Measurements from ENCODE around the gene PGK1. TPM values are rescaled to one million over a fixed set of nuclear protein-coding genes. Genes with fewer than 3 reads are reported as not detected.
"Not testable (repeated sequence)": the region's sequence is repeated elsewhere in the genome, so short reads cannot be mapped to it uniquely, and the experiment has no call there.

PGK1 gene
- 425 TPM for total RNA-seq
- long read RNA-seq, full-length matches to known transcripts, result 546 of 568 reads
- long read RNA-seq, partial matches to known transcripts, result 16 of 568 reads
- long read RNA-seq, other reads (novel, unspliced or antisense), result 6 of 568 reads

DNA sequence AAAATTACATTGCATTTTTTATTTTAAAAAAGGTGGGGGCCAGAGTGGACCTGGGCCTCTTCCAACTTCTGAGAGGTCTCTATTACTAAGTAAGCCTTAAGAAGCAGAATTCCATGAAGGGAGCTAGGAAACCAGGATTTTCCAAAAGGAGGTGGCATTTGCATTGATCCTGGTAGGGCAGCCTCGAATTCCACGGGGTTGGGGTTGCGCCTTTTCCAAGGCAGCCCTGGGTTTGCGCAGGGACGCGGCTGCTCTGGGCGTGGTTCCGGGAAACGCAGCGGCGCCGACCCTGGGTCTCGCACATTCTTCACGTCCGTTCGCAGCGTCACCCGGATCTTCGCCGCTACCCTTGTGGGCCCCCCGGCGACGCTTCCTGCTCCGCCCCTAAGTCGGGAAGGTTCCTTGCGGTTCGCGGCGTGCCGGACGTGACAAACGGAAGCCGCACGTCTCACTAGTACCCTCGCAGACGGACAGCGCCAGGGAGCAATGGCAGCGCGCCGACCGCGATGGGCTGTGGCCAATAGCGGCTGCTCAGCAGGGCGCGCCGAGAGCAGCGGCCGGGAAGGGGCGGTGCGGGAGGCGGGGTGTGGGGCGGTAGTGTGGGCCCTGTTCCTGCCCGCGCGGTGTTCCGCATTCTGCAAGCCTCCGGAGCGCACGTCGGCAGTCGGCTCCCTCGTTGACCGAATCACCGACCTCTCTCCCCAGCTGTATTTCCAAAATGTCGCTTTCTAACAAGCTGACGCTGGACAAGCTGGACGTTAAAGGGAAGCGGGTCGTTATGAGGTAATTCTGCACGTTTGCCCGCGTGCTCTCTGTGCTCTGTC lies at the start of gene PGK1:
Gene PGK1 (plus strand): TSS at position 626 of the 824 bp plus-strand sequence. CDS start 93 bp downstream, at position 719.
- DNase-seq (ENCODE audit: missing footprints), result peak; percentile 97
- intact Hi-C loops (cut with DNase I), result no loop called here
- peak; percentile 98 for ATAC-seq

DNA sequence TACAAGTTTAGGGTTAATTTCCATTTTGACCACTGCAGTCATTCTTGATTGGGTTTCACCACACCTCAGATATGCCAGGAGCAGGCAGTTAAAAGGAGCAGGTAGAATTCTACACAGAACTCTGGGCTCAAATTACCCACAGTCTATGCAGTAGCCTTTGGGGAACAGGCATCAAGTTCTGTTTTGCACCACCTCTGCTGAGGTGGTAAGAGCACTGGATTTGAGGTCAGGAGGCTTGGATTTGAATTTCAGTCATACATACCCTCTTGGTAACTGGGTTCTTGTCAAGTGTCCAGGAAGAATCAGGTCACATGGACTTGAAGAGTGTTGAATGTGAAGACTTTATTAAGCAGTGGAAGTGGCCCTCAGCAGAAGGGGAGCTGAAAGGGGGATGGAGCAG lies 40.4 kb upstream of the PGK1 start:
- intact Hi-C loops (cut with DNase I), result no loop called here
- no peak for ATAC-seq
- DNase-seq (ENCODE audit: missing footprints), result no peak

DNA sequence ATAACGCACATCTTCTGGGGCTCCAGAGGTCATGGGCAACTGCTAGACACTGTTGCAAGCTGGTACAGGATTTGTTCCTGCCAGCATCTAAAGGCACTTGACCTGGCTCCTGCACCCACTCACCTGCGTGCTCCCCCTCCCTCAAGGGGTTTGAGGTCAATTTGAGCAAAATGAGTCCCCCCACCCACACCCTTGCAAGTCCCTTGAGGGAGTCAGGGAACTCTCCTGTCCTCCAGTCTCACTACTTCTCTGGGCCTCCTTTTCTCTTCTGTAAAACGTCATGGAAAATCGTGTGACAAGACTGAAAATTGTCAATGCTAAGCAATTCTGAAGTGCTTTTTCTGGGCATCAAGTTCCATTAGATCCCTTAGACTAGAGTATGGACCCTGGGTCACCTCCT lies 39.9 kb upstream of the PGK1 start:
- no peak for ATAC-seq
- intact Hi-C loops (cut with DNase I), result no loop called here
- no peak for DNase-seq (ENCODE audit: missing footprints)

DNA sequence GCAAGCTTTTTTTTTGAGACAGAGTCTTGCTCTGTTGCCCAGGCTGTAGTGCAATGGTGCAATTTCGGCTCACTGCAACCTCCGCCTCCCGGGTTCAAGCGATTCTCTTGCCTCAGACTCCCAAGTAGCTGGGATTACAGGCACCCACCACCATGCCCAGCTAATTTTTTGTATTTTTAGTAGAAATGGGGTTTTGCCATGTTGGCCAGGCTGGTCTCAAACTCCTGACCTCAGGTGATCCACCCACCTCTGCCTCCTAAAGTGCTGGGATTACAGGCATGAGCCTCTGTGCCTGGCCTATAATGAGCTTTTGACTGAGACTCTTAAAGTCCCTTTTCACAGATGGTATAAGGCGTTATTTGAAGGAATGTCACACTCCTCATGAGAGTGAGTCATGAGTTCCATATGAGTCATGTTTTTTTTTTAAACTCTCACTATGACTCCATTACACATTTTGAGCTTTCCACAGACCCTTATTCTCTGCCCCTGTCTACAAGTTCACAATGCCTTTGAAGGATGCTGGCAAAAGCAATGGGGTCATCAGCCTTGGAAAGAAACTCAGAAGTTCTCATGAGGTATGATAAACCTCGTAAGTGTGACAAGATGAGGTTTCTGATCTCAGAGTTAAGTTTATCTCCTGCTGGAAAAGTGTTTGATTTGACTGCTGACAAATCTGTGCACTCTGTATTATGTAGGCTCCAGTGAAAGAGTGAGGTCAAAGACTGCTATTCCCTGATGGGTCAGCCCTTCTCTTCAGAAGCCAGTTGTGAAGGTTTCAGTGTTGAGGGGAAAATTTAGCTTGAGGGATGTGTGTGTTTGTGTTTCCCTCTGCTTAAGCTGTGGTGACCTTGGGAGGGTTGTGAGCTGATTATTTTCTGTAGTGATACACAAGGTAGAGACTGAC lies 39.1 kb upstream of the PGK1 start:
- DNase-seq (ENCODE audit: missing footprints); ATAC-seq; intact Hi-C loops (cut with DNase I): not testable (repeated sequence)

DNA sequence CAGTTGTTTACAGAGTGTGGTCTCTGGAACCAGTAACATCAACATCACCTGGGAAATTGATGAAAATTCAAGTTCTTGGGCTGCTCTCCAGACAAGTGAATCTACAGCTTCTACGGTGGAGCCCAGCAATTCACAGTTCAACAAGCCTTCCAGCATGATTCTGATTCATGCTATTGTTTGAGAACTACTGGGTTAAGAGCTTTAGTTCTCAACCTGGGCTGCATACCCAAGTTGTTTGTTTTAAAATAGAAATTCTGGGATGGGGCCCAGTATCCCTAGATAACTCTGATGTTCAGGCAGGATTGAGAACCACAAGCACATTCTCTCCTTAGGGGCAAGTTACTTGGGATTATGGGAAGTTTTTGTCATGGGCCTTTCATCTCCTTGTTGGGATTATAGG lies 37.9 kb upstream of the PGK1 start:
- DNase-seq (ENCODE audit: missing footprints), result no peak
- intact Hi-C loops (cut with DNase I), result no loop called here

DNA sequence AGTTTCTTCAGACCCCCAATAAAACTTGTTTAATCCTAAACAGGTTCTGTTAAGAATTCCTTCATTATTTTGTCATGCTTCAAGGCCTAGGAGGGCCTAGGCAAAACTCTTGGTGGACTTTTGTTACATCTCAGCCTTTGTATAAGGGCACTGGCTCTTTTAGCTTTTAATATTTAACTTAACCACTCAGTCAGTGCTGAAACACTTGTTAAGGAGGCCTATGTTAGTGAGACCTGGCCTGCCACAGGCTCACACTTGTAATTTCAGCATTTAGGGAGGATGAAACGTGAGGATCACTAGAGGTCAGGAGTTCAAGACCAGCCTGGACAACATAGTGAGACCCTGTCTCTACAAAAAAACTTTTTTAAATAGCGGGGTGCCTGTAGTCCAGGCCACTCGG lies 32.7 kb upstream of the PGK1 start:
- DNase-seq (ENCODE audit: missing footprints), result no peak
- intact Hi-C loops (cut with DNase I), result no loop called here
- no peak for ATAC-seq

More for the DNA sequence above, 37.9 kb upstream of the PGK1 start:
- no peak for ATAC-seq

DNA sequence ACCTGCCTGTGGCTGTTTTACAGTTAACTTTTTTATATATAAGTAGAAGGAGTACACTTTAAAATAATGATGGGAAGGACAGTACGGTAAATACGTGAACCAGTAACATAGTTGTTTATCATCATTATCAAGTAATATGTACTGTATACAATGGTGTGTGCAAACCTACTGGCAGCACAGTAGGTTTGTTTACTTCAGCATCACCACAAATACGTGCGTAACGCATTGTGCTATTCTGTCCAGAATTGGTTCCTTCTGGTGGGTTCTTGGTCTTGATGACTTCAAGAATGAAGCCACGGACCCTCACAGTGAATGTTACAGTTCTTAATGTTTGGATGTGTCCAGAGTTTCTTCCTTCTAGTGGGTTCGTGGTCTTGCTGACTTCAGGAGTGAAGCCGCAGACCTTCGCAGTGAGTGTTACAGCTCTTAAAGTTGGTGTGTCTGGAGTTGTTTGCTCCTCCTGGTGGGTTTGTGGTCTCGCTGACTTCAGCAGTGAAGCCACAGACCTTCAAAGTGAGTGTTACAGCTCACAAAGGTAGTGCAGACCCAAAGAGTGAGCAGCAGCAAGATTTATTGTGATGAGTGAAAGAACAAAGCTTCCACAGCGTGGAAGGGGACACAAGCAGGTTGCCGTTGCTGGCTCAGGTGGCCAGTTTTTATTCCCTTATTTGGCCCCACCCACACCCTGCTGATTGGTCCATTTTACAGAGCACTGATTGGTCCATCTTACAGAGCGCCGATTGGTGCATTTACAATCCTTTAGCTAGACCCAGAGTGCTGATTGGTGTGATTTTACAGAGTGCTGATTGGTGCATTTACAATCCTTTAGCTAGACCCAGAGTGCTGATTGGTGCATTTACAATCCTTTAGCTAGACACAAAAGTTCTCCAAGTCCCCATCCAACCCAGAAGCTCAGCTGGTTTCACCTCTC lies 30.6 kb upstream of the PGK1 start:
- intact Hi-C loops (cut with DNase I); ATAC-seq; DNase-seq (ENCODE audit: missing footprints): not testable (repeated sequence)

DNA sequence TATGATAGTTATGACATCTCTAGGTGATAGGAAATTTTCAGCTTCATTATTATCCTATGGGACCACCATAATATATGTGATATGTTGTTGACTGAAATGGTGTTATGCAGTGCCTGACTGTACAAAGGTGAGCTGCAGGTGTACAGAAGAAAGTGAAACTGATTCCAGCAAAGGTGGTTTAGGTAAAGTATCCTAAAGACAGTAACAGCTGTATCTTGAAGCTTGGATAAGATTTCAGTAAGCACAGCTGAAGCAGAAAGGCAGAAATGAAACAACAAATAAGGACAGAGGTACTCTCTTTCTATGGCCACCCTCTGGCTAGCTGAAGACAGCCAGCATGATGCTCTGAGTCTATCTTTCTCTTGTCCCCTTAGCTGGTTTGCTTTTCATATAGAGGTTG lies 30.0 kb upstream of the PGK1 start:
- DNase-seq (ENCODE audit: missing footprints) (no peak), ATAC-seq (no peak)
- intact Hi-C loops (cut with DNase I), result no loop called here

DNA sequence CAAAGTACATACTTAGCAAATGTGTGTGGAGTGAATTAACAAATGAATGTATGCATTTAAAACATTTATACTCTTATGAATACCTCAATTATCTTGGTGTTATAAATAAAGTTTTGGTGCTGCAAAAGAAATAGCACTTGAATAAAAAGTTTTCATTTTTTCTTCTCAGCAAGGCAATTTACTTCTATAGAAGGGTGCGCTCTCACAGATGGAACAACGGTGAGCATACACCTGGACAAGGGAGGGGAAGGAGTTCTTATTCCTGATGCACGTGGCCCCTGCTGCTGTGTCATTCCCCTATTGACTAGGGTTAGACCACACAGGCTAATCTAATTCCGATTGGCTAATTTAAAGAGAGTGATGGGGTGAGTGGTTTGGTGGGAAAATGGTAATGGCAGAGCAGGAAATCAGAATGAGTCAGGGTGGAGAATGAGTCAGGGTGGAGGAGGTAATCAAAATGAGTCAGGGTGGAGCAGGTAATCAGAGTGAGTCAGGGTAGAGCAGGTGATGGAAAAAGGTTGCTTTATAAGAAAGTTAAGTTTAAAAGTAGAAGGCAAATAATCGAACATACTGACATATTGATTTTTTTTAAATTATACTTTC lies 28.2 kb upstream of the PGK1 start:
- ATAC-seq (no peak), DNase-seq (ENCODE audit: missing footprints) (no peak)
- intact Hi-C loops (cut with DNase I), result no loop called here

DNA sequence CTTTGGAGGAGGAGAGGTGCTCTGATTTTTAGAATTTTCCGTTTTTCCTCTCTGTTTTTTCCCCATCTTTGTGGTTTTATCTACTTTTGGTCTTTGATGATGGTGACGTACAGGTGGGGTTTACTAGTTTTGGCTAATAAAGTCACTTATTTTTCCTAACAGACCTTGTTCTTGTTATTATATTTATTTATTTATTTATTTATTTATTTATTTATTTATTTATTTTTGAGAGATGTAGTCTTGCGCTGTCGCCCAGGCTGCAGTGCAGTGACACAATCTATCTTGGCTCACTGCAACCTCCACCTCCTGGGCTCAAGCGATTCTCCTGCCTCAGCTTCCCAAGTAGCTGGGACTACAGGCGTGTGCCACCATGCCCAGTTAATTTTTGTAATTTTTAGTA lies 22.6 kb upstream of the PGK1 start:
- DNase-seq (ENCODE audit: missing footprints); intact Hi-C loops (cut with DNase I); ATAC-seq: not testable (repeated sequence)

DNA sequence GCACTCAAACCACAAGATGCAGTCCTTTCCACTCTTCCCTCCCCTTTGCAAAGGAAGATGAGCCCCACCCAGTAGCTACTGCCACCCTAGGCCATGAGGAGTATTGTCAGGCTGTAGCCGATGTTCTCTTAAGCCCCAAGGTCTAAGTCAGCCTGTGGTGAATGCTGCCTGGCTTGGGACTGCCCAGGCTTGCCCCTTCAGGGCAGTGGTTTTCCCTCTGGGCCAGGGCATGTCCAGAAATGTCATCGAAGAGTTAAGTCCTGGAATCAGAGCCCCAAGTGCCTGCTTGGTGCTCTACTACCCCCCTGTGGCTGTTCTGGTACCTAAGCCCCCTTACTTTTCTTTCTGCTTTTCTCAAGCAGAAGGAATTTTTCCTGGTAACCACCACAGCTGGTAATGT lies 11.8 kb upstream of the PGK1 start:
- intact Hi-C loops (cut with DNase I), result no loop called here
- DNase-seq (ENCODE audit: missing footprints), result no peak
- no peak for ATAC-seq

DNA sequence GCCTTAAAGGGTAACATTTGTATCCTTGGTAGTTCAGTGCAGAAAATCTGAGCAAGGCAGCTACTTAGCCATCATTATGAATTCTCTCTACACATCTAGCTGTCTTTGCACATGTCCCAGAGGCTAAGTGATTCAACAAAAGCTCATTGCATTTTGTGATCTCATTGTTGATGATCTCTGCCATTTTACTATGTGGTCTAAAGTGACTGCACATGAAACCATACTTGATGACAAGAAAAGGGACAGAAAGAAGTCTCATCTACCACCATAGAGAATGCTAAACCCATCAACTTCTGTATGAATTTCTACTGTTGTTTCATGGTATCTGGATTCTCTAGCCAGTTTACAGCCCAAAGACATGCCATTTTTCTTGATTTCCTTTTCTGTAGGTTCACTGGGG lies 5.9 kb upstream of the PGK1 start:
- intact Hi-C loops (cut with DNase I), result no loop called here
- ATAC-seq (no peak), DNase-seq (ENCODE audit: missing footprints) (no peak)

DNA sequence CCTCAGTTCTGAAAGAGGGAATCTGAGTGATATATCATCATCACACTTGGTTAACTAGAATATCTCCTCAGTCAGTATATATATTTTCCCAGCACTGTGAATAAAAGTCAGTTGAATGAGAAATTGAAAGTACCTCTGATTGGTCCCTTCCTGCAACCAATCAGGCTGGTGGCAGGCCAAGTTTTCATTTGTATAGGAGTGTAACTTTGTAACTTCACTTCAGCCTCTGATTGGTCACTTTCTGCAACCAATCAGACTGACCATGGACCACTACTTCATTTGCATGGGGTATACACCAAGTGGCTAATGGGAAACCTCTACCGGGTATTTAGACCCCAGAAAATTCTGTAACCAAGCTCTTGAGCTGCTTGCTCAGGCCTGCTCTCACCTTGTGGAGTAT lies 2.0 kb upstream of the PGK1 start:
- DNase-seq (ENCODE audit: missing footprints), result no peak
- ATAC-seq, result no peak
- intact Hi-C loops (cut with DNase I), result no loop called here

DNA sequence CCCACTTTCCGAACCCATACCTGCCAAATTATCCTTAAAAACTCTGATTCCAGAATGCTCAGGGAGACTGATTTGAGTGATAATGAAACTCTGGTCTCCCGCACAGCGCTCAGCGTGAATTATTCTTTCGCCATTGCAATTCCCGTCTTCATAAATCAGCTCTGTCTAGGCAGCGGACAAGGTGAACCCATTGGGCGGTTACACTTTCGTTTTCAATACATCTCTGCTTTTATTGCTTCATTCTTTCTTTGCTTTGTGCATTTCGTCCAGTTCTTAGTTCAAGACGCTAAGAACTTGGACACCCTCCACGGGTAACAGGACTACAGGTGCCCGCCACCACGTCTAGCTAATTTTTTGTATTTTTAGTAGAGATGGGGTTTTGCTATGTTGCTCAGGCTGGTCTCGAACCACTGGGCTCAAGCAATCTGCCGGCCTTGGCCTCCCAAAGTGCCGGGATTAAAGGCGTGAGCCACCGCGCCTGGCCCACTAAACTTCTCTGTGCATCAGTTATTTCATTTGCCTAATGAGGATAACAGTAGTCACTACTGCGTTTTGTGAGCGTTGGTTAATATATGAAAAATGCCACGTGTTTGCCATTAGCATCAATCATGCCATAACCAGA lies 936 bp upstream of the PGK1 start:
- intact Hi-C loops (cut with DNase I), result no loop called here
- DNase-seq (ENCODE audit: missing footprints) (no peak), ATAC-seq (no peak)

DNA sequence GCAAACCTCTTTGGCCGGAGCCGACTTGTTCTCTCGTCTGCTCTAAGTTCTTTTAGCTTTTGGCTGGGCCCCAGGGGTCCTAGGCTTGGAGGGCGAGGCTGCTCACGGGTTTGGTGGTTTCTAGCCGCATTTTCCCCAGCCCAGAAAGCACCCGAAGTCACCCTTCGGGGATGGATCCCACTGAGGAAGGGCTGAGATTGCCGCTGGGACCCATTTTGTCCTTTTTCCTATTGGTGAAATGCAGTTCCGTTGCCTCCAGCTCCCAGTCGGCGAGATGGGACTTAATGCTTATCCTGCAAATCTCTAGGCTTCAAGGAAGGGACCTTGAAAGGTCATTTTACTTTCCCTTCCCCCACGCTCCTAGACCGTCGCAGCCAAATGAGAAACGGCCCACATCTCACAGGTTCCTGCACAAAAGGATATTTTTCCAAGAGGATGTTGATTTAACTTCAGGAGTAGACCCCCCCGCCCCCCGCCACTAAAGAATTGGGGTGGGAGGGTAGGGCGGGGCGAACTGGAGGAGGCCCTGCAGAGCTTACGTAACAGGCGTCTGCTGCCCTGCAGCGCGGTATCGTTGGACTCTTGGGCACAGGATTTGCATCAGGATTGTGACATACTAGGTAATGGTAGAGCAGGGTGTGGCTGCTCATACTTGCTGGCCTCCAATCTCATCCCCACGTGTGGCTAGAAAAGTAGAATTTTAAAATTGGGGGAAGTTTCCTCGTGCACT lies 564 bp downstream of the PGK1 start:
- intact Hi-C loops (cut with DNase I), result no loop called here
- peak; percentile 72 for DNase-seq (ENCODE audit: missing footprints)
- peak; percentile 58 for ATAC-seq

DNA sequence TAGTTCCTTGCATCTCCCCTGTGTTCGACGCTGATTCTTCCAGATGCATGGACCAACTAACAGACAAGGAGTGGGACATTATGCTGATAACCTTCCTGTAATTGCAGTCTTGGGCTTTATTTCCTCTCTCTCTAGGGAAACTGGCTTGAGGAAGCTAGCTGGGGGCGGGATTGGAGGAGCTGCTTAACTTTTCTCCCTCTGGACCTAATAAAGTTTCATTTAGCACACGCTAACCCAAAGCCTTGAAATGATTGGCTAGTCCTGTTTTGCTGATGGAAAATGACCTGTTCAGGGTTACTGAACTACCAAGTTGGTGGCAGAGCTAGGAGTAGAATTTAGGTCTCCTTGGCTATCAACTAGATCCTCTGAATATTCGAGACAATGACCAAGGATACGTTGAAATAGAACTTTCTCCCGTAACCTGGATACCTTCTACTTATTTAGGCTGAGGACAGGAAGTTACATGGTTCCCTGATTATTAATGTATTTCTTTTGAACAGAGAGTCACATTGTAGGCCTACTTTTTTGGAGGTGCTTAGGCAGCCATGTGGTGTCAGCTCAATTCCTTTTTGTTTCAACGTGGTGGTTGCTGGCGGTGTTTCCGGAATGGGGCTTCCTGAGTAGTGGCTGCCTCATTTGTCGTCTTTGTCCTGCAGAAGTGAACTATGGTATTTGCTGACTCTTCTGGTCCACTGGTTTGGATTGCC lies 2.0 kb downstream of the PGK1 start:
- intact Hi-C loops (cut with DNase I), result no loop called here
- no peak for DNase-seq (ENCODE audit: missing footprints)
- no peak for ATAC-seq

DNA sequence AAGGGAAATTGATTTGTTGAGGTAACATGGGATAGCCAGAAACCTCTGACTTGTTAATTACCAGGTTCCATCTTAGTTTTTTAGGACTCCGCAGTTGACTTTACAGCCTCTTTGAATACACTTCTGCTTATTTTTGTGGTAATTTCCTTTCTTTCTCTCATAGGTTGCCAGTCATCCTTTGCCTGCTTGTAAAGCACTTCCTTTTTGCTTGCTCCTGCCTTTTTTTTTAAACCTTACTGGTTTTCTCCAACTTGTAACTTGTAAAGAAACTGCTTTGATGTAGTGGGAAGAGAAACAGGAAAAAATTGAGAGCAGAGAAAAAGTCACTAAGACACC lies 2.6 kb downstream of the PGK1 start:
- intact Hi-C loops (cut with DNase I), result no loop called here
- no peak for DNase-seq (ENCODE audit: missing footprints)
- no peak for ATAC-seq
